ENCODE results near the gene STK10. TPM values are rescaled to one million over a fixed set of nuclear protein-coding genes. Genes with fewer than 3 reads are reported as not detected.

Gene STK10
- polyA plus RNA-seq, 1 of the 3 experiments (the other 2 are of a cell fraction): 11.0 TPM

GRCh38 chr5:172086194-172086975 is 101.6 kb downstream of the STK10 start:
- no peak overlapping the region for H3K4me2 ChIP-seq
- no peaks in the 10 kb centered on the region for H4K20me1 ChIP-seq (ENCODE audit: insufficient read depth)
- H3K4me3 ChIP-seq (ENCODE audit: low read depth in 2 of 2, low read length in 1 of 2): no peak overlapping the region
- no peak for DNase-seq
- no peak overlapping the region for H3K9ac ChIP-seq
- H3F3A ChIP-seq (replicated peaks; ENCODE audit: insufficient read depth): no peaks in the 10 kb centered on the region
- H3K9me2 ChIP-seq: no peaks in the 10 kb centered on the region
- TF ChIP-seq POLR2AphosphoS5 (IDR thresholded peaks at IDR 0.05; ENCODE audit: low read depth, low read length): no peak
- TF ChIP-seq RAD21 (IDR thresholded peaks at IDR 0.05; ENCODE audit: low read length): no peak
- no peak for TF ChIP-seq JUND (IDR thresholded peaks at IDR 0.05)
- no peak for TF ChIP-seq RXRA (IDR thresholded peaks at IDR 0.05; ENCODE audit: borderline replicate concordance, low read depth)
- no peak for TF ChIP-seq FOXM1 (IDR thresholded peaks at IDR 0.05; ENCODE audit: low read depth)
- TF ChIP-seq CHD2 (IDR thresholded peaks at IDR 0.05; ENCODE audit: low read length, partially characterized antibody): no peak
- TF ChIP-seq FOXJ3 (CRISPR knock-in tag; IDR thresholded peaks at IDR 0.05): no peak
- TF ChIP-seq USF2 (IDR thresholded peaks at IDR 0.05; ENCODE audit: borderline replicate concordance, low read depth, low read length): no peak
- TF ChIP-seq FOSL2 (IDR thresholded peaks at IDR 0.05; ENCODE audit: borderline replicate concordance, low read depth): no peak
- no peak for TF ChIP-seq GATA2 (CRISPR knock-in tag; IDR thresholded peaks at IDR 0.05)
- TF ChIP-seq ZBTB33 (IDR thresholded peaks at IDR 0.05; ENCODE audit: borderline replicate concordance, low read depth): no peak
- ChIA-PET POLR2A (no interaction called here), CTCF (no interaction called here)
- H2AFZ ChIP-seq (ENCODE audit: low read depth): no peak overlapping the region
- 91% methylated on average over 10 of the region's 14 CpGs for WGBS (ENCODE audit: low lambda C conversion rate)
- H3K79me2 ChIP-seq (ENCODE audit: insufficient read depth): no peaks in the 10 kb centered on the region
- no peaks in the 10 kb centered on the region for H3K9me3 ChIP-seq
- H3K27ac ChIP-seq (ENCODE audit: low read depth in 2 of 2, low read length in 1 of 2): no peak overlapping the region
- H3K4me1 ChIP-seq (ENCODE audit: control insufficient read depth in 1 of 2, insufficient read depth in 2 of 2, low read depth in 1 of 2, low read length in 1 of 2): no peaks in the 10 kb centered on the region
- no peaks in the 10 kb centered on the region for H3K27me3 ChIP-seq (ENCODE audit: insufficient read depth)
- H3K36me3 ChIP-seq (replicated peaks in 1 of 2; ENCODE audit: control insufficient read depth in 1 of 2, insufficient read depth in 2 of 2, low read length in 1 of 2): peaks cover 10 to 11% of the 10 kb centered on the region in 2 experiments

GRCh38 chr5:172085738-172086137 is 102.3 kb downstream of the STK10 start:
- H3K79me2 ChIP-seq (ENCODE audit: insufficient read depth): no peaks in the 10 kb centered on the region
- WGBS (ENCODE audit: low lambda C conversion rate): 96% methylated on average over 5 of the region's 10 CpGs
- H3K9ac ChIP-seq: no peak overlapping the region
- DNase-seq: no peak
- no peak overlapping the region for H3K4me3 ChIP-seq (ENCODE audit: low read depth in 2 of 2, low read length in 1 of 2)
- H3K9me2 ChIP-seq: no peaks in the 10 kb centered on the region
- H3K27me3 ChIP-seq (ENCODE audit: insufficient read depth): no peaks in the 10 kb centered on the region
- no peaks in the 10 kb centered on the region for H3K4me1 ChIP-seq (ENCODE audit: control insufficient read depth in 1 of 2, insufficient read depth in 2 of 2, low read depth in 1 of 2, low read length in 1 of 2)
- no peak overlapping the region for H3K27ac ChIP-seq (ENCODE audit: low read depth in 2 of 2, low read length in 1 of 2)
- peaks cover 11 to 12% of the 10 kb centered on the region in 2 experiments for H3K36me3 ChIP-seq (replicated peaks in 1 of 2; ENCODE audit: control insufficient read depth in 1 of 2, insufficient read depth in 2 of 2, low read length in 1 of 2)
- ChIA-PET POLR2A (no interaction called here), CTCF (no interaction called here)
- H3F3A ChIP-seq (replicated peaks; ENCODE audit: insufficient read depth): no peaks in the 10 kb centered on the region
- H2AFZ ChIP-seq (ENCODE audit: low read depth): no peak overlapping the region
- no peaks in the 10 kb centered on the region for H4K20me1 ChIP-seq (ENCODE audit: insufficient read depth)
- no peaks in the 10 kb centered on the region for H3K9me3 ChIP-seq
- no peak overlapping the region for H3K4me2 ChIP-seq
- TF ChIP-seq CHD2 (IDR thresholded peaks at IDR 0.05; ENCODE audit: low read length, partially characterized antibody) (no peak), NRF1 (IDR thresholded peaks at IDR 0.05; ENCODE audit: low read depth, low read length) (no peak), IRF3 (IDR thresholded peaks at IDR 0.05; ENCODE audit: low read depth, low read length) (no peak), EP300 (IDR thresholded peaks at IDR 0.05; ENCODE audit: borderline replicate concordance in 1 of 2, low read depth in 1 of 2, low read length in 1 of 2) (no peak), MXI1 (IDR thresholded peaks at IDR 0.05; ENCODE audit: low read depth, low read length) (no peak), SMC3 (IDR thresholded peaks at IDR 0.05; ENCODE audit: low read depth, low read length) (no peak), GATA2 (CRISPR knock-in tag; IDR thresholded peaks at IDR 0.05) (no peak), FOXJ3 (CRISPR knock-in tag; IDR thresholded peaks at IDR 0.05) (no peak), RAD21 (IDR thresholded peaks at IDR 0.05; ENCODE audit: low read length) (no peak), MAX (IDR thresholded peaks at IDR 0.05; ENCODE audit: low read depth) (no peak), POLR2AphosphoS5 (IDR thresholded peaks at IDR 0.05; ENCODE audit: low read depth, low read length) (no peak), CTCF (IDR thresholded peaks at IDR 0.05) (no peak), USF1 (IDR thresholded peaks at IDR 0.05; ENCODE audit: borderline replicate concordance, low read depth) (no peak), FOXM1 (IDR thresholded peaks at IDR 0.05; ENCODE audit: low read depth) (no peak), RXRA (IDR thresholded peaks at IDR 0.05; ENCODE audit: borderline replicate concordance, low read depth) (no peak), FOSL2 (IDR thresholded peaks at IDR 0.05; ENCODE audit: borderline replicate concordance, low read depth) (no peak)
